SK-N-SH treated with all-trans-retinoic acid at 6 μM for 48 hours (cell line): ENCODE measurements around the gene ZNF184.

Experiments
- ARNTL ChIP-seq: fragments of 450-650 bp; formaldehyde crosslinking; IDR thresholded peaks from 2 replicates; pipeline ENCODE4 v1.5.0; 2020; ENCODE audit warnings: low read depth, mild to moderate bottlenecking, moderate library complexity, borderline replicate concordance
- CREB5 ChIP-seq: fragments of 250-450 bp; sonication (Bioruptor Pico); IDR thresholded peaks from 2 replicates; pipeline ENCODE4 v1.5.1; 2020; ENCODE audit warnings: low read depth, mild to moderate bottlenecking, moderate library complexity
- CSRNP3 ChIP-seq: fragments of 250-450 bp; sonication (Bioruptor Pico); IDR thresholded peaks from 2 replicates; pipeline ENCODE4 v1.5.1; 2021; ENCODE audit warnings: mild to moderate bottlenecking, moderate library complexity
- GLIS3 ChIP-seq: fragments of 250-450 bp; sonication (Bioruptor Pico); IDR thresholded peaks from 2 replicates; pipeline ENCODE4 v1.5.0; 2020; ENCODE audit warnings: mild to moderate bottlenecking, moderate library complexity
- OSR1 ChIP-seq: fragments of 250-450 bp; sonication (Bioruptor Pico); IDR thresholded peaks from 2 replicates; pipeline ENCODE4 v1.8.0; 2022; ENCODE audit warnings: moderate library complexity, mild to moderate bottlenecking, inconsistent platforms
- PATZ1 ChIP-seq: fragments of 250-450 bp; sonication (Bioruptor Pico); IDR thresholded peaks from 2 replicates; pipeline ENCODE4 v1.8.0; 2020; ENCODE audit warnings: mild to moderate bottlenecking, moderate library complexity, borderline replicate concordance
- SNAI2 ChIP-seq: fragments of 250-450 bp; sonication (Bioruptor Pico); IDR thresholded peaks from 2 replicates; pipeline ENCODE4 v1.5.0; 2020; ENCODE audit warnings: mild to moderate bottlenecking, moderate library complexity
- TCF4 ChIP-seq: fragments of 250-450 bp; sonication (Bioruptor Pico); IDR thresholded peaks from 2 replicates; pipeline ENCODE4 v1.8.0; 2021; ENCODE audit warnings: mild to moderate bottlenecking, moderate library complexity, borderline replicate concordance
- TSHZ2 ChIP-seq: fragments of 250-450 bp; sonication (Bioruptor Pico); IDR thresholded peaks from 2 replicates; pipeline ENCODE4 v1.5.0; 2020; ENCODE audit warnings: mild to moderate bottlenecking, moderate library complexity
- ZFP3 ChIP-seq: fragments of 250-450 bp; sonication (Bioruptor Pico); IDR thresholded peaks from 2 replicates; pipeline ENCODE4 v1.5.0; 2020; ENCODE audit warnings: mild to moderate bottlenecking, moderate library complexity
- ZFP30 ChIP-seq: fragments of 450-650 bp; formaldehyde crosslinking; IDR thresholded peaks from 2 replicates; pipeline ENCODE4 v1.5.0; 2022; ENCODE audit warnings: mild to moderate bottlenecking, moderate library complexity
- ZNF70 ChIP-seq: fragments of 450-650 bp; formaldehyde crosslinking; IDR thresholded peaks from 2 replicates; pipeline ENCODE4 v1.5.0; 2020; ENCODE audit warnings: mild to moderate bottlenecking, moderate library complexity

GRCh38 chr6:27428966-27429365 is 43.9 kb downstream of the ZNF184 start:
- no peak for TF ChIP-seq ZFP30
- no peak for TF ChIP-seq CREB5 (CRISPR knock-in tag)
- TF ChIP-seq ZNF70 (CRISPR knock-in tag): no peak
- no peak for TF ChIP-seq TCF4 (CRISPR knock-in tag)
- no peak for TF ChIP-seq GLIS3
- TF ChIP-seq TSHZ2: no peak
- TF ChIP-seq ZFP3: no peak
- no peak for TF ChIP-seq OSR1 (CRISPR knock-in tag)
- no peak for TF ChIP-seq SNAI2 (CRISPR knock-in tag)
- TF ChIP-seq CSRNP3 (CRISPR knock-in tag): no peak
- no peak for TF ChIP-seq ARNTL
- TF ChIP-seq PATZ1: no peak
